ENCODE results near the gene MCU.

The MCU gene

GRCh38 chr10:72814099-72814790 lies 122.3 kb downstream of the MCU start:
- TF ChIP-seq, protein P1, sequence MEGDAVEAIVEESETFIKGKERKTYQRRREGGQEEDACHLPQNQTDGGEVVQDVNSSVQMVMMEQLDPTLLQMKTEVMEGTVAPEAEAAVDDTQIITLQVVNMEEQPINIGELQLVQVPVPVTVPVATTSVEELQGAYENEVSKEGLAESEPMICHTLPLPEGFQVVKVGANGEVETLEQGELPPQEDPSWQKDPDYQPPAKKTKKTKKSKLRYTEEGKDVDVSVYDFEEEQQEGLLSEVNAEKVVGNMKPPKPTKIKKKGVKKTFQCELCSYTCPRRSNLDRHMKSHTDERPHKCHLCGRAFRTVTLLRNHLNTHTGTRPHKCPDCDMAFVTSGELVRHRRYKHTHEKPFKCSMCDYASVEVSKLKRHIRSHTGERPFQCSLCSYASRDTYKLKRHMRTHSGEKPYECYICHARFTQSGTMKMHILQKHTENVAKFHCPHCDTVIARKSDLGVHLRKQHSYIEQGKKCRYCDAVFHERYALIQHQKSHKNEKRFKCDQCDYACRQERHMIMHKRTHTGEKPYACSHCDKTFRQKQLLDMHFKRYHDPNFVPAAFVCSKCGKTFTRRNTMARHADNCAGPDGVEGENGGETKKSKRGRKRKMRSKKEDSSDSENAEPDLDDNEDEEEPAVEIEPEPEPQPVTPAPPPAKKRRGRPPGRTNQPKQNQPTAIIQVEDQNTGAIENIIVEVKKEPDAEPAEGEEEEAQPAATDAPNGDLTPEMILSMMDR (IDR thresholded peaks at IDR 0.05; ENCODE audit: low read depth, low read length): no peak
- DNase-seq (ENCODE audit: extremely low read depth, low read depth): no peak

DNA sequence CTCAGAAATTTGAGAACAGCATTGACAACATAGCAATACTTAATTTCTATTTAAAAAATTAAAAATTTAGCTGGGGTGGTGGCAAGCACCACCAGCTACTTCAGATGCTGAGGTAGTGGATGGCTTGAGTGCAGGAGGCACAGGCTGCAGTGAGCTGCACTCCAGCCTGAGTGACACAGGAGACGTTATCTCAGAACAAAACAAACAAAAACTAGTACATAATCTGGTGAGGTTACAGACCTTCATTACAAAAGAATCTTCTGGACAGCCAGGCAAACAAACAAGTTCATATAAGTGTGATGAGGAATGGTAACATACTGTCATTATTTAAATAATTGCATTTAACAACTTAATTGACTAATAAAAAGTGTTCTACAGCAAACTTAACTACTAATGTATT lies 124.6 kb downstream of the MCU start:
- DNase-seq (ENCODE audit: extremely low read depth, low read depth): no peak
- TF ChIP-seq, protein P1 (IDR thresholded peaks at IDR 0.05; ENCODE audit: low read depth, low read length): no peak

DNA sequence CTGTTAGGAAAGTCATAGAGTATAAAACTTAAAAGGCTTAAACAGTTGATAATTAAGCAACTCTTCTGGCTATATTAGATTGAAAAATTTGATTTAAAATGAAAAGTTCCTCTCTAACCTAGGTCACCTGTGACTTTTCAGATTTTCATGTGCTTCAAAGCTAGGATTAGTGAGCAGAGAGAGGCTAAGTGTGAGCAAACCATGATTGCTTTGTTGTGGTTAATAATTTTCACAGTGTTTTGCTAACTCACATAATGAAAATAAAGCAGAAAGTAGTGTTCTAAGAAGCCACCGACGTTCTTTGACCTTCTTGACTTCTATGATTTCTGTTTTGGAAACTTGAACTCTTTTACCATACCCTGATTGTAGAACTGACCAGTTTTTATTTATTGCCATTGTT lies 126.1 kb downstream of the MCU start:
- TF ChIP-seq, protein P1 (IDR thresholded peaks at IDR 0.05; ENCODE audit: low read depth, low read length): no peak
- no peak for DNase-seq (ENCODE audit: extremely low read depth, low read depth)

GRCh38 chr10:72819053-72819452 lies 127.1 kb downstream of the MCU start:
- DNase-seq (ENCODE audit: extremely low read depth, low read depth): no peak
- TF ChIP-seq, protein P1 (IDR thresholded peaks at IDR 0.05; ENCODE audit: low read depth, low read length): no peak

DNA sequence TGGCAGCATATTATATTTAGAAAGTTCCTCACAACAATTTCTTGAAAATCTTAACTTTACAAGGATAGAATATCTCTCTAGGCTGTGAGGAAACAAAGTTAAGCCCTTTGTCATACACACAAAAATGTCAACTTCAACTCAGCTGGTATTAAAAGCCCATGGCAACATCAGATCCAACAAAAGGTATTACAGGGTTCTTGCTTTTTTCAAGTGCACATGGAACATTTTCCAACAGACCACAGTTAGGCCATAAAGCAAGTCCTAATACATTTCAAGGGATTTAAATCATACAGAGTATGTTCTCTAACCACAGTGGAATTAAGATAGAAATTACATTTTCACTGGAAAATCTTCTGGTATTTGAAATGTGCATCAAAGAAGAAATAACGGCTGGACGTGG lies 129.7 kb downstream of the MCU start:
- DNase-seq (ENCODE audit: extremely low read depth, low read depth): no peak
- TF ChIP-seq, protein P1 (IDR thresholded peaks at IDR 0.05; ENCODE audit: low read depth, low read length): no peak

- TF ChIP-seq, protein P1 (IDR thresholded peaks at IDR 0.05; ENCODE audit: low read depth, low read length): no peak
- no peak for DNase-seq (ENCODE audit: extremely low read depth, low read depth)
Observed at GRCh38 chr10:72822342-72822986, 130.5 kb downstream of the MCU start.

GRCh38 chr10:72825163-72825562 lies 133.2 kb downstream of the MCU start:
- DNase-seq (ENCODE audit: extremely low read depth, low read depth): no peak
- TF ChIP-seq, protein P1 (IDR thresholded peaks at IDR 0.05; ENCODE audit: low read depth, low read length): no peak

Measured in AG09319 (cell line).